Stomach smooth muscle (tissue), 2 donors: Measurements from ENCODE around the gene GSTO1.
A peak's percentile ranks its signal among the peaks of the same experiment; 100 is the strongest.

Source experiments
- H3K27ac ChIP-seq: one replicate; pipeline ENCODE4 v1.7.0; 2013; ENCODE audit warnings: mild to moderate bottlenecking, low read length, inconsistent platforms
- H3K27me3 ChIP-seq, 2 donors: one replicate each; pipeline ENCODE4 v1.7.0; 2013; ENCODE audit warnings: low read length in 2 of 2; ENCODE audit not compliant: insufficient read depth in 2 of 2, control insufficient read depth in 1 of 2
- H3K36me3 ChIP-seq, 2 donors: one replicate each; pipeline ENCODE4 v1.7.0; 2013; ENCODE audit warnings: low read length in 2 of 2; ENCODE audit not compliant: control insufficient read depth in 2 of 2, insufficient read depth in 2 of 2
- H3K4me1 ChIP-seq: one replicate; pipeline ENCODE4 v1.7.0; 2013; ENCODE audit warnings: low read length; ENCODE audit not compliant: control insufficient read depth, insufficient read depth
- H3K4me3 ChIP-seq, 2 donors: one replicate each; pipeline ENCODE4 v1.7.0; 2013; ENCODE audit warnings: low read length in 2 of 2
- H3K9ac ChIP-seq, 2 donors: one replicate each; pipeline ENCODE4 v1.7.0; 2013; ENCODE audit warnings: low read length in 2 of 2, mild to moderate bottlenecking in 1 of 2
- H3K9me3 ChIP-seq, 2 donors: one replicate each; pipeline ENCODE4 v1.7.0; 2013; ENCODE audit warnings: low read length in 2 of 2; ENCODE audit not compliant: control insufficient read depth in 2 of 2
- donor health status: healthy.
- donor health status: Pancreatic carcinoma.

The GSTO1 gene

DNA sequence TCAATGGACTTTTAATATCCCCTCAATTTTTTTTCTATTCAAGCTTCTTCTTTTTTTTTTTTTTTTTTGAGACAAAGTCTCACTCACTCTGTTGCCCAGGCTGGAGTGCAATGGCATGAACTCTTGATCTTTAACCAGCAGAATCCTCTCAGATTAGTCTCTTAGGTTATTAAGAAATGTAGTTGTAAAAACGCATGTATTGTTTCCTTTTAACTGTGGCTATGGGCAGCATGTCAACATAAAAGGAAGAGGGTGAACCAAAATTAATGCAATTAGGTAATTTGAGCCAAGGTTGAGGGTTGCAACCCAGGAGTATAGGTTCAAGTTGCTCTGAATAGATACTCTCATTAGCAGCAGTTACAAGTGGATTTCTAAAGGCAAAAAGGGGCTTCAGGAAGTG is 4.3 kb upstream of the GSTO1 start:
- no peak overlapping the region for H3K9ac ChIP-seq
- H3K27ac ChIP-seq = no peak overlapping the region
- no peak overlapping the region for H3K4me3 ChIP-seq
- no peaks in the 10 kb centered on the region for H3K9me3 ChIP-seq
- no peaks in the 10 kb centered on the region for H3K27me3 ChIP-seq
- H3K36me3 ChIP-seq = no peaks in the 10 kb centered on the region
- peaks cover 12% of the 10 kb centered on the region for H3K4me1 ChIP-seq

DNA sequence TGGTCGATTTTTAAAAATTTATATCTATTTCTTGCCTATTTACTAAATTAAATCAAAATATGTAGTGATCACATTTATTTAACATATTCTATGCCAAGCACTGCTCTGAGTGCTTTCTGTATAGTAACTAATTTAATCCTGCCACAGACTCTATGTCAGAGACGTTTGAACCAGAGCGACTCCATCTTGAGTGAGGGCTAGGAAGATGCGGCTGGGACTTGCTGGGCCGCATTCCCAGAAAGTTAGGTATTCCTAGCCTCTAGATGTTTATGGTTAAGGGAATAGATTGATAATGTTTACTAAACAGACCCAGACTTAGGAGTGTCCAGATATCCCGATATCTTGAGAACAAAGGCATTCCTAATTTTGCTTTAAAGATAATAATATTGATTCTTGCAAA is 3.2 kb upstream of the GSTO1 start:
- no peak overlapping the region for H3K27ac ChIP-seq
- H3K9me3 ChIP-seq = no peaks in the 10 kb centered on the region
- peaks cover 13% of the 10 kb centered on the region for H3K4me1 ChIP-seq
- H3K4me3 ChIP-seq = no peak overlapping the region
- no peaks in the 10 kb centered on the region for H3K36me3 ChIP-seq
- H3K9ac ChIP-seq = no peak overlapping the region
- H3K27me3 ChIP-seq = no peaks in the 10 kb centered on the region

DNA sequence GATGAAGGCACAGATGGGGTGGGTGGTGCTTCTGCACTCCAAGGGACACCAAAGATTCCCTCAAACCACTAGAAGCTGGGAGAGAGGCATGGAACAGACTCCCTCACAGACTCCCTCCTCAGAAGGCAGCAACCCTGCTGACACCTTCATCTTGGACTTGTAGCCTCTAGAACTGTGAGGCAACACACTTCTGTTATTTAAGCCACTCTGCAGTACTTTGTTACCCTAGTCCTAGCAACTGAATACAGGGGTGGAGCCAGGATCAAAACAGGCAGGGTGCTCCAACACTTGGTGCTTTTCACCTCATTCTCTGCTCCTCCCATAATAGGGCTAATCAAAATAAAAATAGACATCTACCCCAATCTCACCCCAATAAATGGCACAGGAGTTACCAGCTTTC is 2.3 kb upstream of the GSTO1 start:
- Histone ChIP-seq H3K36me3 (no peaks in the 10 kb centered on the region), H3K9ac (peak overlapping the region in 1 of 2 donors; percentile 7), H3K27ac (no peak overlapping the region), H3K9me3 (no peaks in the 10 kb centered on the region), H3K4me1 (peaks cover 13% of the 10 kb centered on the region), H3K4me3 (no peak overlapping the region), H3K27me3 (no peaks in the 10 kb centered on the region)

DNA sequence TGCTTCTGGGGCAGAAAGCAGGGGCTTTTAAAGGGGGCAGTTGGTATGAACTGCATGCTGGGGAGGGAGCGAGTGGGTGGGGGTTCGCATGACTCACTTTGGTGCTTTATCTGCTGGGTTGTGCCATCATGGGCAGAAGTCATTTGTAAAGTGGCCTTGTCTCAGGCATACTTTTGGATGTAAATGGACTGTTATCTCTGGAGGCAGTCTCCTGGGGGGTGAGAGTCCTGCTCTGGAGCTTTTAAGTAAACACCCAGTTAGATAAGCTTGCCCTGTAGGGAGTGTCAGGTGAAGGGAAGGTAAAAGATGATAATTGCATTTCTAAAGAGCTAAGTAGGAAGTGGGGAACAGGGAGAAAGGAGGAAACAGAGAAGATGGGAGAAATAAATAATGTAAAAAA is 1.6 kb upstream of the GSTO1 start:
- H3K9me3 ChIP-seq = no peaks in the 10 kb centered on the region
- no peak overlapping the region for H3K9ac ChIP-seq

DNA sequence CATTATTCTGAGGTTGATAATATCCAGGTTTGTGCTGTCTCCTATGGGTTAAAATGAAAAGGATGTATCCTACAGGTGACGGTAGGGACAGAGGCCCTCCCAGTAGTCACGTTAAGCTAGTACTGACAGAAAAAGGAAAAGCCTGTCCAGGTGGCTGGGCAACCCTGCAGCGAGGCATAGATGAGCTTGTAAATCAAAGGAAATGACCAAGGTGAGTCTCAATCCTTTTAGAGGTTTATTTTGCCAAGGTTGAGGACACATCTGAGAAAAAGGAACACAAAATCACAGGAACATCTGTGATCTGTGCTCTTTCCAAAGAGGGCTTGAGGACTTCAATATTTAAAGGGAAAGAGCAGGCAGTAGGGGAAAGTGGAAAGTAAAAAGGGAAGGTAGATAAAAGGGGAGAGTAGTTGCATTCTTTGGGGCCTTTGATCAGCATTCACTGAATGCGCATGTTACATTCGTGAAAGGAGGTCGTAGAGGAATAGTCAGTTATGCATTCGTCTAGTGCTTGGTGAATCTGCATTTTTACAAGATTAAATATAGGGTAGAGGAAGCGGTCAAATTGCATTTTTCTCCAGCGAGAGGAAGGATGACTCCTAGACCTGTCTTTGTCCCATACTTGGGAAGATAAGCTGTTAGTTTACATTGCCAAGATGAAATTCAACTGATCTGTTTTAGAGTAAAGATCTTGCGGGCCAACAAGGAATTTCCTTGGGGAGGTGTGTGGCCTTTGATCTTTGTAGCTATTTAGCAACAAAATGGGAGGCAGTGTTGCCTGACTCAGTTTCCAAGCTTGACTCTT is 884 bp upstream of the GSTO1 start:
- peak overlapping the region; percentile 75 to 91 for H3K9ac ChIP-seq
- H3K36me3 ChIP-seq = peaks cover 4 to 8% of the 10 kb centered on the region in 2 donors
- peaks cover 13% of the 10 kb centered on the region for H3K4me1 ChIP-seq
- H3K4me3 ChIP-seq = peak overlapping the region; percentile 58 to 93
- H3K27me3 ChIP-seq = no peaks in the 10 kb centered on the region
- H3K9me3 ChIP-seq = no peaks in the 10 kb centered on the region
- peak overlapping the region; percentile 94 for H3K27ac ChIP-seq

More for the DNA sequence above, 1.6 kb upstream of the GSTO1 start:
- Histone ChIP-seq H3K27me3 (no peaks in the 10 kb centered on the region), H3K4me1 (peaks cover 13% of the 10 kb centered on the region), H3K36me3 (peaks cover under 1 to 3% of the 10 kb centered on the region in 2 donors), H3K27ac (no peak overlapping the region), H3K4me3 (no peak overlapping the region)

DNA sequence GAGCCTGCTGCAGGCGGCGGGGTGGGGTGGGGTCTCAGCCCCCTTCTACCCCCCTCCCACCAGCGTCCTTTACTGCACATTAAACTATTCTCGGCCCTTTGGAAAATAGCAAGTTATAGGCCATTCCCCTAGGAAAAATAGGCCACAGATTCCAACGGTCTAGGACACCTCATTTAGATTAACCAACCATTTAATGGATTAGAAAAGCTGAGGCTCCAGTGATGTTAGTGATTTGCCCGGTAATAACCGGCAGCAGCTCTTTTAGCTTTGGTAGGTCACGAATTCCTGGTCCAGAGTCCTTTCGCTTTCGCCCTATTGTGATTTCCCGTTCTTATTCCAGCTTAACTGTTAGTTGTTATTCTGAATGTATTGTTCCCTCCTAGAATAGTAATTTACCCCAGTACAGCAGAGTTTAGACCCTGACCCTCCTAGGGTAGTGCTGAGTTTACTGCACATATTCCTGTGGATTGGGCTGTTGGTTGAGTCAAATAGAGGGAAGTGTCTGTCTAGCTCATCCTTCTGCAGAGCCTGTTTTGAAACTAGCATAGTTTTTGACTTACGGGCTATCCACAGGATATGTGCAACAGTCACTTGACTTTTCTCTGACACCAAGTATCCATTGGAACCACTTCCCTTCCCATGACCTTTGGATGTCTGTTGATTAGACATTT is 754 bp downstream of the GSTO1 start:
- Histone ChIP-seq H3K4me3 (peak overlapping the region; percentile 58 to 93), H3K4me1 (peaks cover 15% of the 10 kb centered on the region), H3K9ac (peak overlapping the region; percentile 75 to 91), H3K27me3 (no peaks in the 10 kb centered on the region), H3K9me3 (no peaks in the 10 kb centered on the region), H3K36me3 (peaks cover 14 to 18% of the 10 kb centered on the region in 2 donors), H3K27ac (peak overlapping the region; percentile 94)

DNA sequence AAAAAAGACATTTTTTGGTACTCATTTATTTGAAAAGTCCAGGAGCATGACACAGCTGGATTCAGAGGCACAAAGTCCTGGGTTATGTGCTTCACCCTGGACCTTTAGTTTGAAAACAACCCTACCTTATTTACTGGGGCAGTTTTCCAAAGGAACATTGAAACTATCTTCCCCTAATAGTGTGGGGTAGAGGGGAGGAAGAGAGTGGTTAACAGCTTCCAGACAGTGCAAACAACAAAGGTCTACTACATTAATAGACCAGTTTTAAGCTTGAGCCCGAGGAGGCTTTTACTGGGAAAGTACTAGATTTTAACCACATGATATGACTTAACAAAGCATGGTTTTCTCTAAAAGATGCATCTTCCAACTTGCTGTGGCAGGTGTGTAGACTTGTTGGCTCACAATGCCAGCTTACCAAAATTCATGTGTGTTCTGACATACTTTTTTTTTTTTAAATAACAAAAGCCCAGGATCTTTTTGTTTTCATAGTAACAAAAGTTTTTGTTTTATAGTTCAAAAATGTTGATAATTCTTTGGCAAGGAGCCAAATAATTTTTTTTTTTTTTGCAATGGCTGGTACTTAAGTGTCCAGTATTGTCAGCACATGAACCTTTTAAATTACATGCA is 1.8 kb downstream of the GSTO1 start:
- Histone ChIP-seq H3K36me3 (peaks cover 18 to 24% of the 10 kb centered on the region in 2 donors), H3K9ac (peak overlapping the region in 1 of 2 donors; percentile 75), H3K27me3 (no peaks in the 10 kb centered on the region), H3K4me3 (peak overlapping the region; percentile 58 to 93), H3K9me3 (no peaks in the 10 kb centered on the region), H3K4me1 (peaks cover 15% of the 10 kb centered on the region), H3K27ac (no peak overlapping the region)

DNA sequence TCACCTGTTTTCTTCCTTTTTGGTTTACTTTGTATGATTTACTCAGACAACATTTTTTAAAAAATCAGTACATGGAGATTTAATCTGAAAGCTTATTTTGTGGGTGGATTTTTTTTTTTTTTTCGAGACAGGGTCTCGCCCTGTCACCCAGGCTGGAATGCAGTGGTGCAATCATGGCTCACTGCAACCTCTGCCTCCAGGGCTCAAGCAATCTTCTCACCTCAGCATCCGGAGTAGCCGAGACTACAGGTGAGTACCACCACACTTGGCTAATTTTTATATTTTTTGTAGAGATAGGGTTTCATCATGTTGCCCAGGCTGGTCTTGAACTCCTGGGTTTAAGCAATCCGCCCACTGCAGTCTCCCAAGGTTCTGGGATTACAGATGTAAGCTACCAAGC is 2.5 kb downstream of the GSTO1 start:
- Histone ChIP-seq H3K27me3 (no peaks in the 10 kb centered on the region), H3K4me3 (no peak overlapping the region), H3K27ac (no peak overlapping the region), H3K9me3 (no peaks in the 10 kb centered on the region), H3K36me3 (peaks cover 25 to 32% of the 10 kb centered on the region in 2 donors), H3K9ac (no peak overlapping the region), H3K4me1 (peaks cover 15% of the 10 kb centered on the region)

DNA sequence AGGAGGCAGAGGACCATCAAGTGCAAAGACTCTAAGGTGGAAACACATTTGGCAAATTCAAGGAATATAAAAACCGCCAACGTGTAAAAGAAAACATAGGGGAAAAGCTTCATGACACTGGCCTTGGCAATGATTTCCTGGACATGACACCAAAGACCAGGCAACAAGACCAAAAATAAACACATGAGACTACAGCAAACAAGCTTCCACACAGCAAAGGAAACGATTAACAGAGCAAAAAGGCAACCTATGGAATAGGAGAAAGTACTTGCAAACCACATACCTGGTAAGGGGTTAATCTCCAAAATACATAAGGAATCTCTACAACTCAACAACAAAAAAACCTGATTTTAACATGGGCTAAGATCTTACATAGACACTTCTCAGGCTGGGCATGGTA is 3.5 kb downstream of the GSTO1 start:
- no peak overlapping the region for H3K9ac ChIP-seq
- H3K4me1 ChIP-seq = peaks cover 15% of the 10 kb centered on the region
- no peaks in the 10 kb centered on the region for H3K27me3 ChIP-seq
- peaks cover 30 to 38% of the 10 kb centered on the region in 2 donors for H3K36me3 ChIP-seq
- H3K4me3 ChIP-seq = no peak overlapping the region
- no peaks in the 10 kb centered on the region for H3K9me3 ChIP-seq
- H3K27ac ChIP-seq = no peak overlapping the region

DNA sequence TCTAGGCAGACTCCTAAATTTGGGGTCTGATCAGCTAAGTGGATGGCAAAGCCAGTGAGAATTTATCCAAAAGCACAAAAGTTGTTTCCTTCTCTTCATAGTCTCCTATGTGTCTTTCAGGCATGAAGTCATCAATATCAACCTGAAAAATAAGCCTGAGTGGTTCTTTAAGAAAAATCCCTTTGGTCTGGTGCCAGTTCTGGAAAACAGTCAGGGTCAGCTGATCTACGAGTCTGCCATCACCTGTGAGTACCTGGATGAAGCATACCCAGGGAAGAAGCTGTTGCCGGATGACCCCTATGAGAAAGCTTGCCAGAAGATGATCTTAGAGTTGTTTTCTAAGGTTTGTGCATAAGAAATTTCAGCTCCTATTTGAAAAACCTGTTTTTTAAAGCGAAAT is 4.8 kb downstream of the GSTO1 start:
- peaks cover 6% of the 10 kb centered on the region for H3K4me1 ChIP-seq
- peak overlapping the region; percentile 64 for H3K27ac ChIP-seq
- no peak overlapping the region for H3K9ac ChIP-seq
- H3K36me3 ChIP-seq = peaks cover 33 to 40% of the 10 kb centered on the region in 2 donors
- H3K9me3 ChIP-seq = no peaks in the 10 kb centered on the region
- no peak overlapping the region for H3K4me3 ChIP-seq
- no peaks in the 10 kb centered on the region for H3K27me3 ChIP-seq
